ENCODE results near the gene TMPRSS4.

The TMPRSS4 gene

DNA sequence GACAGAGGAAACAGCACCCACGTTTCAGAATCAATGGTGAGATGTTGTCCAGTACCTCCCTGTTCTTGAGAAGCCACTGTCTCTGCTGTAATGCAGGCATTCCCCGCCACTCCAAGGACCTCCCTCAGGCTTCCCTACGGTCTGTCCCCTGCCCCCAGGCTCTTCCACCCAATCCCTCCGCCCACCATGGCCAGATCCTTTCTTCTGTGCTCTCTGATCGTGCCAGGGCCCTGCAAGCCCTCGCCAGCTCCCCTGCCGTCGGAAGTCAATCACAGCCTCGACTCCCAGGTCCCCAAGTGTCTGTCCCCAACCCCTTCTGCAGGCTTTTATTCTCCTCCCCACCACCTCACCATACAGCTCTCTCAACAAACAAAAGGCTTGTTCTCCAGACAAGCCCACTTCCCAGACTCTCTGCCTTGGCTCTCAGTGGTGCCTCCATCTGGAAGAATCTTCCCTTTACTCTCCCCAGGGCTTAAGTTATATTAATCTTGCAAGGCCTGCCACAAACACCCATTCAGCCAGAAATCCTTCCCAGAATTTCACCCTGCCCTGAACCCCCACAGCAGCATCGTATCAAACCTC lies 62.1 kb downstream of the TMPRSS4 start:
- DNase-seq = no peak

DNA sequence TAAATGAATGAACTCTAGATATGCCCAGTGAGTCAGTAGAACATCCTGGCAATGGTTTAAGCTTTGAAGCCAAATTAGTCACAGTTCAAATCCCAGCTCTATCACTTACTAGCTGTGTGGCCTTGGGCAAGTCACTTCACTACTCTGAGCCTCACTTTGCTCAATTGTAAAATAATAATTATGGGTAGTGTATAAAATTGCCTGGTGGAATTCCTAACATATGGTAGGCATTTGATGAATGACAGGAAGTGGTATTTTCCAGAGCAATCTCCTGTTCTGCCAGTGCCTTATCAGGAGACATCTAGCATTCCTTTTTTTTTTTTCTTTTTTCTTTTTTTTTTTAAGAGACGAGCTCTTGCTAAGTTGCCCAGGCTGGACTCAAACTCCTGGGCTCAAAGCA lies 62.7 kb downstream of the TMPRSS4 start:
- DNase-seq = no peak

DNA sequence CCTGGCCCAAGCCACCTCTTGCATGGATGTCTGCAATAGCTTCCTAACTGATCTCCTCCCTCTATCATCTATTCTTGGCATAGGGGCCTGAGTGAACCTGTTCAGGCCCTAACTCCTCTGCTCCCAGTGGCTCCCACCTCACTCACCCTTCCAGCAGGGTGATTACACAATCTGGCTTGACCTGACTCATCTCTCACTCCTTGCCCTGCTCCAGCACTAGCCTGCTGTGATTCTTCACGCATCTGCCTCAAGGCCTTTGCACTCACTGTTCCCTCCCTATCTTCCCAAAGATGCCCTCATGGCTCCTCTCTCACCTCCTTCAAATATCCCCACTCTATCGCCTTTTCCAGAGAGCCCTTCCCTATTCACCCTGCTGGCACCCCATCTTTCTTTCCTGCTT lies 65.2 kb downstream of the TMPRSS4 start:
- DNase-seq = no peak

DNA sequence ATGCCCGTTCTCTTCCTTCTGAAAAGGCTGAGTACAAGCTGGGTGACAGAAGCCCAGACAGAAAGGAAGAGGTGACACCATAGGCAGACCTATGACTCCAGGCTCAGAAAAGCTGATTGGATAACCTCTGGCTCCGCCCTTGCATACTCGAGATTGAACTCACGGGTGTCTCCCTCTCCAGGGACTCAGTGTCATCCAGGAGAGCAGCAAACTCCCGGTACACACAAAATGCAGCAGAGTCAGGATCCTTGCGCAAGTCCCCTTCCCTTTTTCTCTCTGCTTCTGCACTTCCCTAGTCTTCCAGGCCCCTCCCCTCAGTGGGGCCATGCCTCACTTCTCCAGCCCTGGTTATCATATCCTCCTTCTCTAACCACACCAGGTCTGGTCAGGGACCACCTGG lies 65.9 kb downstream of the TMPRSS4 start:
- peak; percentile 78 for DNase-seq

DNA sequence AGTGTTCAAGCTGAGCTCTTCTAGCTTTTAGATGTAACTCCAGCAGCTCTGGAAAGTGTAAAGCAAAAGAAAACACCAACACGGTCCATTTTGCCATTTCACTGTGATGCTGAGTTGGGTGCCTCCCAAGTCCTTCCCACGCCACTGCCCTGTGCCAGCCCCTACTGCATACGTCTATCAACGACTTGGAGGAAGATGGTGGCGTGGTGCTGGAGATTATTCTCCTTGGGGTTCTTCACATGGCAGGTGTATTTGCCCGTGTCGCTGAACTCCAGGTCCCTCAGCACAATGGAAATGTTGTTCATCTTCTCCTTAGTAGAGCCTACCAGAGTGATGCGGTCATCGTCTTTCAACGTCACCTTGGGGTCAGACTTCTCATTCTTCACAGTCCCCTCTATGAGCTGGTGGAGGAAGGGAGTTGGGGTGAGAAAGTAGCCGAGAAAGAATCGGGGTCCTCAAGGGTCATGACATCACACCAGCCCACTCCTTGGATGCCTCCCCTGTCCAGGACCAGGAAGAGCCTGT lies 66.8 kb downstream of the TMPRSS4 start:
- DNase-seq = no peak

DNA sequence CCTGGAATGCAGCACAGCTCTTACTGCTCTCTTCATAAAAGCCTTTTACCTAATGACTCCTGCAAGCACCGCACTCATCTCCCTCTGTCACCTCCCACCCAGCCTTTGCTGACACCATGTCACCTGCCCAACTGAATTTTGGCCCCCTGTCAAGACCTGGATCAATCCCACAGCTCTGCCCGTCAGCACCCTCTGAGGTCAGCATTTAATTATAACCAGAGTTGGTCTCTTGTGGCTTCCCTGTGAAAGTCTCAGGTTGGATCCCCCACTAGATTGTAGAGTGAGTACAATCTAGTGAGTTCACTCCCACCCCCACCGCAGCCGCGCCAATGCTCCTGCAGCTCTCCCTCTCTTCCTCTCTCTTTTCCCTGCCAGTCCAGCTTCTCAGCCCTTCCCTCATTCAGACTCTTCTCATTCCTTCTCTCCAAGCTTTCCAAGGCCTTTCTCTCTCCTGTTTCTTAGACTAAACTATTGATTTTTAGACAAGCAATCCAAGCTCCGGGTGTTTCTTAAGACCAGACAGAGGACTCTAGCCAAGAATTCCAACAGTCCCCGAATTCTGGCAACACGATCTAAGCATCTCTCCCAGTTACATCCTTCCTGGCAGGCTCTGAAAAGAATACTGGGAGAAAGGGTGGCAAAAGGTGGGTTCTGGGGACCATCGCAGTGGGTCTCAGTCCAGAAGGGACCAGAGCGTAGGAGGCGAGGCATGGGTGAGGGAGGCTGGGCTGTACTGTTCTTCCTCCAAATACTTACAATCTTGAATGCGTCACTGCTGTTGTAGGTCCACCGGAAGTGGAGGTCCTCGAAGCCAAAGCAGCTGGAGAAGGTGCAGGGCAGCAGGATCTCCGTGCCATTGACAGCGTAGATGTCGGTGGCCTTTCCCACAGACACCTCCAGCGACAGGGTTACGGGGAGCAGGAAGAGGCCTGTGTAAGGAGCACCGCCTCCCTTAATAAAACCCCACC lies 67.7 kb downstream of the TMPRSS4 start:
- no peak for DNase-seq

DNA sequence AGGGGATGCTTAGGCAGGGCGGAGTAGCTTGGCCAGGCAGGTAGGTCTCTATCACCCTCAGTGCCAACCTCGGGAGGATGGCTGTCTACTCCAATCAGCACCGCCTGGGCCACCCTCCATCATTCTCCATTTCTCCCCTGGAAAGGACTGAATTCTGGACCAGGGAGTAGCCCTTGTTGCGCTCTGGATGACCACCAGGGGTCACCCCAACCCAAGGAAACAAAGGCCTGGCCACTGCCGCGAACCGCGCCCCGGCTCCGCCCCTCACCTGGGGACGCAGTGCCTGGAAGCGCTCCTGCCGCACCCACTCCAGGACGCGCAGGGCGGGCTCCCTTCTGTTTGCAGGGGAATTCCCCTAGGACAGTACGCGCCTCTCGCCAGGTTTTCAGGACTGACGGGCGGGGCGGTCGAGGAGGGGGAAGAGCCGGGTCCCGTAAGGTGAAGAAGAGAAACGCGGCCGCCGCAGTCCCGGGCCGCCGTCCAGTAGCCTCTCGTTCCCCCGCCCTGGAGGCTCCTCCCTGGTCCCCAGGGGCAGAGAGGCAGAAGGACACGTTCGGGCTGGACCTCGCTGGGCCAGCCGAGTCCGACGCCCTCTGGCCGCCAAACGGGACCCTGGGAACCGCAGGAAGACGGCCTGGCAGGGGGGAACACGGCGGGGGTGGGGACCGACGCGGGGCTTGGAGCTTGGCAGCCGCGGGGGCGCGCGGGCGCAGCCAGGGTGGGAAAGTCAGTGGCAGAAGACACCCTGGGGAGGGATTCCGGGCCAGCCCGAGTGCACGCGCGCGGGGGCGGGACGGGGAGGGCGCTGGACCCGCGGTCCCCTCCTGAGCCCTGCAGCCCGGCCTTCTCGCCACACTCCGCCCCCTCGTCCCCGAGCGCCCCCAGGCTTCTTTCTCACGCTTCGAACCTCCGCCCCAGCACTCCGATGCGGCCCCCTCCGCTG lies 68.7 kb downstream of the TMPRSS4 start:
- peak; percentile 45 for DNase-seq

DNA sequence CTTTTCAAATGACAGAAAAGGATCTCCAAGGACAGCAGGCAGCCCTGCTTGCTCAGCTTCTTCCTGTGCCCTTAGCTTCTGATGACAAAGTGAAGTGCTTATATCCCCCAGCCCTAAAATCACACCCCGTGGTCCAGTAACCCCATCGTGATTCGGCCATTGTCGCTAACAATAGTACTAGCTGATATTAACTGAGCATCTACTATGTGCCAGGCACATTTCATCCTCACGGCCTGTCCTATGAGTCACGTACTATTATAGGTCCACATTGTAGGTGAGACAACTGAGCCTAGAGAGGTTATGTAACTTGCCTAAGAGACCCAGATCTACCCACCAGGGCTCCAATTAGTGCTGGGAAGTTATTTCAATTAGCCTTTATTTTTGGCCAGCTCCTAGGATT lies 69.7 kb downstream of the TMPRSS4 start:
- DNase-seq = no peak

DNA sequence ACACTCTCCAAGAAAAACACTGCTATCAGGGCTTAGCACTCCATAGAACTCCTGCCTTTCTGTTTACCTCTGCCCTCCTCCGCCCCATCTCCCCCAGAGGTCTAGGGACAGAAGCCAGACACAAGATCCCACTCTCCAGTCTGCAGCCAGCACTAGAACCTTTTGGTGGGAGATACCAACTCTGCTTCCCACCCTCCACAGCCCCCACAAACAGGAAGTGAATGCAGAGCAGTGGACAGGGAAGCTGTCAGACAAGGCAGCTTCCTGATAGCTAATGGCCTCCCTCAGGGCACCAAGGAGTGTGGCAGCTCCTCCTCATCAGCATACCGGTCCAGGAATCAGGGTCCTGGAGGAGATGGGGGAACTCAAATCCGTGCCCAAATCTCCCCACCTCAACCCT lies 70.6 kb downstream of the TMPRSS4 start:
- DNase-seq = peak; percentile 6

DNA sequence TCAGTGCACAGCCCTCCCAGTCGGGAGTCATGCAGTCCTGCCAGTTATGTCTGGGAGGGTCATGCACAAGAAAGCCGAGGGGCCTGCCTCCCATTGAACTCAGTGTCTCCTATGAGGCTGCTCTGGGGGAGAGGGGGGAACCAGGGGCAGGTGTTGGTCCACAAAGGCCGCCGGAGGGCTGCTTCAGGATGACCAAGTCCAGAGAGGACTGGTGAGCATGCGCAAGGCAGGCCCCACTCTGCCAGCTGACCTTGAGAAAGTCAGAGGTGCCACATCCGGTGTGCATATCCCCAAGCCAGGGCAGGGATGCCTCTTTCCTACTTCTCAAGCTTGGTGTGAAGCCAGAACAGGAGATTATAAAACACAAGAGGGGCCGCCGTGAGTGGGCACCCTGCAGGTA lies 71.4 kb downstream of the TMPRSS4 start:
- DNase-seq = no peak

DNA sequence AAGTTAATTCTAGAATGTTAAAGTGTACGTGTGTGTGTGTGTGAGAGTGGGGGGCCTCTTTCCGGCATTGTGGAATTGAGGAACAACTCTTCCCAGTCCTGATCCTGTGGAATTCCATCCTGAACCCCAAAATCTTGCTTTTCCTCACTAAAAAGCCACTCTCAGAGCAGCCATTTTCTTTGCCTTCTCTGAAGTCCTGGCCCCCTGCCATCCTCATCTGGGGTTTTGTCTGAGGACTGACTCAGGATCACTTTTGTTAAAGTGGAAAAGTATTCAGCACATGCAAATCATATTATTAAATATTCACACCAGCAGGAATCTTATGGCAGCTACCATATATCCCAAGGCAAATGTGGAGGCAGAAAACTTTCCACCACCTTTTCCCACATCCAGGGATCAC lies 72.0 kb downstream of the TMPRSS4 start:
- no peak for DNase-seq

DNA sequence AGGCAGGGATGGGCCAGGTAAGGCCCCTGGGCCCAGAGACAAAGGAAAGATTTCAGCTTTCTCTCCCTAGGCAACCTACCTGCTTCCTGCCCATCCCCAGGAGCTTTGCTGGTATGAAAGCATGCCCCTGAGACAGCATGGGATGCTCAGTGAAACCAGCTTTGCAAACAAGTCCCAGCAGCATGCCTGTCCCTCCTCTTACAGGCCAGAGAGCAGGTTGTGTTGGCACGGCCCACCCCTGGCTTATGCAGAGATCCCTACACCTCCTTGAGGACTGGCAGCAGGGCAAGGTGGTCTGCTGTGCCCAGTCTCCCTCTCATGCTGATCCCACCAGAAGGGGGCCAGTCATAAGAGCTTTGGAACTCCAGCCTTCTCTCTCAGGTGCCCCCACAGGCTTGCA lies 72.6 kb downstream of the TMPRSS4 start:
- DNase-seq = no peak

DNA sequence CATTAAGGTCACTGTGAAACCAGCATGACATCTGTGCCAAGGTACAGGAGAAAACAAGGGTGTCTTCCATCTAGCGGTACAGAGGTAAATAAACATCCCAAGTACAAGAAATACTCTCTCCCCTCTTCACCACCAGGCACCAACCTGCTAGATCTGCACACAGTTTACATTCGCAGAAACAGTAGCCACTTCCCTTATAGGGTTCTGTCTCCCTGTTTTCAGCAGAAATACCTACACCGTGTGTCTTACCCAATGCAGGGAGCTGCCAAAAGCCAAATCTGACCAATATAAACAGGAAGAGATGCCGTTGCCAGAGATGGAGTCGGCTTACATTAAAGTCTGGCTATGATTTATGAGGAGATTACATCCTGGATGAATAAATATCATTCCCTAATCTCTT lies 74.6 kb downstream of the TMPRSS4 start:
- peak; percentile 10 for DNase-seq

DNA sequence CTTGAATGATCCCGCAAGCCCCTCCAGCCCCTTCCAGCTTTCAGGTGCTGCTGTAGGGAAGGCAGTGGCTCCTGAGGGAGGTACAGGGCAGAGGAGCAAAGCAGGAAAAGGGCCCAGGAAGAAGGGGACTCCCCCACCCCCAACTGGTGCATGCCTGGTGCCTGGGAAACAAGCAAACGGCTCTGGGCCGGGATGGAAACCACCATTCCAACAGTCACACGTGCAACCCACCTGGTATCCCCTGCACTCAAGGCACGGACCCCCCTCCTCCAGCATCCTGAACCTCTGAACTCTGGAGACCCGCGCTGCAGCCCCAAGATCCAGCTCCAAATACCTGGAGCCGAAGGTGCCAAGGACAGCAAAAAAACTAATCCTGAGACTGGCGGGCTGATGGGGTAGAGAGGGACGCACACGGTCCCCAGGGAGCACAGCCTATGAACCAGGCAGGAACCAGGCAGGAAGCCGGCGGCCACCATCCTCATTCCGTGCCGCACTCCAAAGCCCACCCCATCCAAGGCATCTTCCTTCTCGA lies 75.2 kb downstream of the TMPRSS4 start:
- no peak for DNase-seq

DNA sequence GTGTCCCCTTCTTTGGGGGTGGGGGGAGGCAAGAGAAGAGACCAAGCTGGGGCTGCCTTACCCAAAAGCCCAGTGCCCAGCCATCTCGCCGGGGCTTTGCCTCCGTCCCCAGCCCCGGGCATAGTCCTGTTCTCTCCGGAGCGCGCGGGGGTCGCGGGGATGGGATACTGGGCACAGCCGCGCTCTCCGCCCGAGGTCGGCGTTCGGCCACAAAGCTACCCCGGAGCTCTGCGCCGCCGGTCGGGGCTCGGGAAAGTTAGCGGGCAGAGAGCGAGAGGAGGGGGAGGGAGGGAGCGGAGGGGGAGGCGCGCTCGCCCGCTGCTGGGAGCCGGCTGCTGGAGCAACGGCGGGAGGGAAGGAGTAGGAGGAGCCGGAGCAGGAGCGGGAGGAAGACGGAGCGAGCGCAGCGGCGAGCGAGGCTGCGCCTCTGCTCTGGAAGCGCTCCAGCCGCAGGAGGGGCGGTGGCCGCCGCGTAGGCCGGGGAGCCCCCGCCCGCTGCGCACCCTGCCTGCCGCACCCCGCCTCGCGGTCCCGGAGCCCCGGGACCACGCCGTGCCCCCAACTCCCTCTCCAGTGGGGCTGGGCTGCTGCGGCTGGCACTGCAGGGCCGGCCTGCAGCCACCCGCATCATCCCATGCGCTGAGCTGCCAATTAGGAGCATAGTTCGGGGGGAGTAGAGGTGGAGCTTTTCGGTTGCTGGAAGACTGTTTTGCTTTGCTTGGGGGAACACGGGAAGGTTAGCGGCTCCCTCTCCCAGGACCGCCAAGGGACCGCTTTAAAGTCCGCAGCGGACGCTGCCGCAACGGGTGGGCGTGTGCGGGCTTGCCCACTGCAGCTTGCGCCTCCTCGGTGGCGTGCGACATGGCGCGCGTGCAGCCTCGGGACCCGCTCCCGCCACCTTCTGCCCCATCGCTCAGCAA lies 75.9 kb downstream of the TMPRSS4 start, which contains the start of gene SCN4B:
Gene SCN4B, minus strand, starts transcription at position 272 of the 920 bp plus-strand sequence. Its CDS starts 150 bp downstream, at position 122.
- DNase-seq = no peak

DNA sequence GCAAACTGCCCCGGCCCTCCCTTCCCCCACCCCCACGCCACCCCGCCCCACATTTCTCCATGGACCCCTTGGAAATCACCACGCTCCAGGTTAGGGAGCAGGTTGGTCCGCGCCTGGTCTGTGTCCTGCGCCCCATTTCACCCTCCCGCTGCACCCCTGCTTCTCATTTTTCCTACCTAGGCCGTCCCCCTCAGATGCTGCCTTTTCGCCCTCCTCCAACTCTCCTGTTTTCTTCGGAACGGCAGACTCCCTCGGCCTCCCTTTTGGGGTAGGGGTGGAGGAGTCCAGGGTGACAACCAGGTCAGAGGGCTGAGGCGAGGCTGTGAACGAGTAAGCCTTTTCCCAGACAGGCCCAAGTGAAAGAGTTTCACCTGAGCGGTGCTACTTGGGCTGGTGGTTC lies 76.6 kb downstream of the TMPRSS4 start:
- DNase-seq = no peak

DNA sequence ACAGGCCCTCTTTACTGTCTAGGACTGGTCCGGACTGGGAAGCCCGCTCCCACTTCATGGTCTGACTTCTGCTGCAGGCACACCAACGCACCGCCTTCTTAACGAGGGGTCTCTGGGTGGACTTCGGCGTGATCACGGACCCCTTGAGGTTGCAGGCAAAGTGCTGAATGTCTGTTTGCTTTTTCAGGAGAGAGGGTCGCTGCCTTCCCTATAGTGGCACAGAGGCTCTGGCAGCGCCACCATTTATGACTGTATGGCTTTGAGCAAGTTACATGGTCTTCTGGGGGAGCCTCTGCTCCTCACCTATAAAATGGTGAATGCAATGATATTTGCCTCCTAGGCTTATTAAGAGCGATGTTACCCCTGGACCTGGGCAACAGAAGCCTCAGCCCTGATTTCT lies 77.1 kb downstream of the TMPRSS4 start:
- DNase-seq = no peak

DNA sequence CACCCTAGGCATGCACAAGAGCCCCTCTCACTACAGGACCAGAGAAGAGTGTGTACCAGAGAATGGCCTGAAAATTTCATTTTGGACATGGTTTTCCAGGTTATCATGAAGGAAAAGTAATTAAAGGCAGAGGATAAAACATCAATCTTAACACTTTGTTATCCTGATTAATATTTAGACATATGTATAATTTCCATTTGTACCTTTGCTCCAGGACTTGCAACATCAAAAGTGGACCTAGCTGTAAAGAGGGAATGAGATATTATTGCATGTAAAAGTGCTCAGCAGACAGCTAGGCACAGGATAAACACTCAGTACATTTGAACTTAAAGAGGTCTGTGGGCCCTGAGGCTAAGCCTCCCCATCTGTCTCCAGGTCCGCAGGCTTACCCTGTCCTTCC lies 77.8 kb downstream of the TMPRSS4 start:
- DNase-seq = no peak

DNA sequence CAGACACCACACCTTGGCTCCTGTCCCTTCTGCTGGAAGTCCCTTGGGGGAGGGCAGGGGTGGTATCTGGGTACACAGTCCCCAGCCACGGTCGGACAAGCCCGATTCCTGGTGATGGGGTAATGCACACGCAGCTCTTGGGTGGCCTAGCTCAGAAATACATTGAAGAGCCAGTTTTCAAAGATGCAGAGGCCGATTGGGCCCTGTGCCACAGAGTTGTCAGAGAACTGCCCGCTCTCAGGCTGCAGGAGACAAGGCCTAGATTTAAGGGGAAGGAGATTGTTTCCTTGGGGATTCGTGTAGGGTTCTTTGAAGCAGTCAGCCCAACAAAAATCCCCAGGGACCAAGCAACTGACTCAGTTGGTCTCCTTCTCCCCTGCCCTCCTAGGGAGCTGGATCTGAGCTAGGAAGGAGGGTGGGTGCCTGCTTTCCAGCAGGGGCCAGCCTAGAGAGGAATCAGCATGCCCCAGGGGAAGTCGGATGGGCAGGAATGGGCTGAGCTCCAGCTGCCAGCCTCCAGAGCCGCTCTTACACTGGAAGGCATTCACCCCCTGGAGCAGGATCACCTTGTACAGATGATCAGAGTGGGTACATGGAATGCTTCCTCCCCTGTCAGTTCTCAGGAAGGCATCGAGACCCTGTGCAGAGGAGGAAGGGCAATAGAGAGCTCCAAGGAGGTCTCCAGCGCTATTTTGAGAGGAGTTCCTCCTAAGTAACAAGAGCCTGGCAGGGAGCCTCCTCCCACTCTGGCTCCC lies 79.1 kb downstream of the TMPRSS4 start:
- no peak for DNase-seq

DNA sequence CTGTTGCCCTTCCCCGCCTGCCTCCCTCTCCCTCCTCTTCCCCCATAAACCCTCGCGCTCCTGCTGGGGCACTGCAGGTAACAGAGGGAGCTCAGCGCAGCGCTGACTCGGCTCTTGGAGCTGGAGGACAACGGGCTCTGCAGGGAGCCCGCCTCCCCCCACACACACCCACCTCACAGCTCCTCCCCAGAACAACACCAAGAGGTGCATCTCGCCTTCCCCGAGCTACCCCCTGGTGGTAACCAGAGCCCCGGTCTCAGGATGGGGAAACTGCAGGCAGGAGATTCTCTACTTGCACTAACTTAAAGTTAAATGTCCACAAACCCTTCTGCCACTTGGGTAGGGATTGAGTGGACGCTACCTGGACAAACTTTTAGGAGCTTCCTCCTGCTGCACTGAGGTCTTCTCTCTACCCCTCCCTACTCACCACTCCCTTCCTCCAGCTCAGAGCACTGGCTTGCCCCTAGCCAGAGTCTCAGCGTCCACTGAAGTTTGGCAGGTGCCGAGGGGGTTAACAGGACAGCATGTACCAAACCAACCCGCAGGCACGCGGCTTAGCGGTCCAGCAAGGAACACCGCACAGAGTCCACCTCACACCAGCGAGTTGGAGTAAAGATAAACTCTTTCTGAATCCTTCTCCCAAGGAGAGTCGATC lies 79.8 kb downstream of the TMPRSS4 start:
- DNase-seq = no peak

Measured in MV-4-11 (cell line).